IMR-90 (cell line): ENCODE results near the gene PHF21B. TPM values are rescaled to one million over a fixed set of nuclear protein-coding genes. Genes with fewer than 3 reads are reported as not detected.

Experiments used
- ATAC-seq: fragments of 200-7000 bp; cut with Tn5 transposase; 2 replicates; pipeline ENCODE4 v1.9.1; 2020; ENCODE audit warnings: low read depth, mild to moderate bottlenecking, moderate library complexity
- BruUV-seq: library from RNA; stranded (reverse); fragments of 400-500 nt; replicated peaks from 2 replicates; lab custom pipeline; 2021; lab: Mats Ljungman, UMichigan
- CTCF ChIA-PET: fragments of 300-600 bp; formaldehyde crosslinking; extraction: SDS; loops from one replicate; lab custom pipeline; 2021; ENCODE audit warnings: antibody characterized with exemption; lab: Yijun Ruan, JAX
- POLR2A ChIA-PET: fragments of 300-600 bp; sonication (Branson Sonifier 250); formaldehyde crosslinking; loops from one replicate; lab custom pipeline; 2022; ENCODE audit warnings: antibody characterized with exemption; ENCODE audit not compliant: unreplicated experiment; lab: Charles Lee
- DNase-seq: peaks from one replicate; pipeline ENCODE4 v3.0.0; 2013
- H2AFZ ChIP-seq: replicated peaks from 2 replicates; pipeline ENCODE3; 2013; ENCODE audit warnings: low read length, mild to moderate bottlenecking; ENCODE audit not compliant: poor library complexity
- H2AK5ac ChIP-seq: 2 replicates; pipeline ENCODE4 v1.6.1; 2013; ENCODE audit warnings: low read depth, low read length, inconsistent platforms
- H2AK9ac ChIP-seq: replicated peaks from 2 replicates; pipeline ENCODE3; 2013; ENCODE audit warnings: mild to moderate bottlenecking, low read depth, low read length, moderate library complexity; ENCODE audit not compliant: poor library complexity
- H2BK120ac ChIP-seq: 2 replicates; pipeline ENCODE4 v1.6.1; 2013; ENCODE audit warnings: low read depth, low read length, inconsistent platforms
- H2BK15ac ChIP-seq: 3 replicates; pipeline ENCODE4 v1.6.1; 2013; ENCODE audit warnings: low read depth, low read length, inconsistent platforms
- H2BK20ac ChIP-seq: 2 replicates; pipeline ENCODE4 v1.6.1; 2013; ENCODE audit warnings: low read depth, mild to moderate bottlenecking, inconsistent platforms, low read length, moderate library complexity
- H2BK5ac ChIP-seq: 2 replicates; pipeline ENCODE4 v1.6.1; 2013; ENCODE audit warnings: mild to moderate bottlenecking, low read depth, low read length, inconsistent platforms; ENCODE audit not compliant: poor library complexity, severe bottlenecking
- H3K14ac ChIP-seq: replicated peaks from 2 replicates; pipeline ENCODE4 v1.6.1; 2013; ENCODE audit warnings: low read depth, low read length, inconsistent platforms
- H3K18ac ChIP-seq: 2 replicates; pipeline ENCODE4 v1.6.1; 2013; ENCODE audit warnings: low read depth, low read length, control low read depth
- H3K23ac ChIP-seq: 2 replicates; pipeline ENCODE4 v1.6.1; 2013; ENCODE audit warnings: low read depth, low read length, inconsistent platforms
- H3K27ac ChIP-seq: 2 replicates; pipeline ENCODE4 v1.5.1; 2013; ENCODE audit warnings: mild to moderate bottlenecking, control low read depth, low read length; ENCODE audit not compliant: insufficient read depth
- H3K27me3 ChIP-seq: 2 replicates; pipeline ENCODE4 v1.6.1; 2013; ENCODE audit warnings: low read length; ENCODE audit not compliant: control insufficient read depth, insufficient read depth
- H3K36me3 ChIP-seq: 2 replicates; pipeline ENCODE4 v1.6.1; 2013; ENCODE audit warnings: low read length, mixed read lengths; ENCODE audit not compliant: control insufficient read depth, insufficient read depth
- H3K4ac ChIP-seq: 2 replicates; pipeline ENCODE4 v1.6.1; 2013; ENCODE audit warnings: low read depth, low read length, inconsistent platforms
- H3K4me1 ChIP-seq: 2 replicates; pipeline ENCODE4 v1.6.1; 2013; ENCODE audit warnings: low read length, mixed read lengths; ENCODE audit not compliant: control insufficient read depth, insufficient read depth
- H3K4me2 ChIP-seq: 2 replicates; pipeline ENCODE4 v1.6.1; 2013; ENCODE audit warnings: low read depth, mild to moderate bottlenecking, control low read depth, low read length, moderate library complexity
- H3K4me3 ChIP-seq: 2 replicates; pipeline ENCODE4 v1.5.1; 2013; ENCODE audit warnings: low read depth, mild to moderate bottlenecking, control low read depth, low read length, moderate library complexity; ENCODE audit not compliant: insufficient read depth
- H3K56ac ChIP-seq: 2 replicates; pipeline ENCODE4 v1.6.1; 2013; ENCODE audit warnings: low read length, inconsistent platforms; ENCODE audit not compliant: insufficient read depth; ENCODE audit errors: extremely low read depth
- H3K79me1 ChIP-seq, 2 experiments: 2 replicates each; pipeline ENCODE4 v1.6.1; 2013; ENCODE audit warnings: low read length in 2 of 2, inconsistent platforms in 1 of 2, low read depth in 1 of 2
- H3K9ac ChIP-seq: 2 replicates; pipeline ENCODE4 v1.6.1; 2013; ENCODE audit warnings: low read depth, low read length, control low read depth
- H3K9me1 ChIP-seq: 2 replicates; pipeline ENCODE4 v1.6.1; 2013; ENCODE audit warnings: low read length, inconsistent platforms; ENCODE audit not compliant: insufficient read depth
- H3K9me3 ChIP-seq: 2 replicates; pipeline ENCODE4 v1.6.1; 2013; ENCODE audit warnings: low read length; ENCODE audit not compliant: control insufficient read depth, insufficient read depth
- H4K20me1 ChIP-seq: 2 replicates; pipeline ENCODE4 v1.6.1; 2013; ENCODE audit warnings: low read length, inconsistent platforms; ENCODE audit not compliant: insufficient read depth
- H4K5ac ChIP-seq: 2 replicates; pipeline ENCODE4 v1.6.1; 2013; ENCODE audit warnings: mild to moderate bottlenecking, low read depth, low read length, control low read depth
- H4K8ac ChIP-seq, 2 experiments: 2 replicates each; pipeline ENCODE4 v1.6.1; 2013; ENCODE audit warnings: low read depth in 2 of 2, low read length in 2 of 2, control low read depth in 1 of 2, inconsistent platforms in 1 of 2
- H4K91ac ChIP-seq: 2 replicates; pipeline ENCODE4 v1.6.1; 2013; ENCODE audit warnings: low read depth, low read length, inconsistent platforms; ENCODE audit not compliant: insufficient read depth
- CTCF ChIP-seq: conservative IDR thresholded peaks from 2 replicates; pipeline ENCODE4 v1.5.1; 2012; ENCODE audit warnings: mild to moderate bottlenecking, low read depth, low read length, improper control_type of control experiment
- MAFK ChIP-seq: IDR thresholded peaks from 2 replicates; pipeline ENCODE4 v1.6.1; 2012; ENCODE audit warnings: low read depth, low read length, improper control_type of control experiment
- NFE2L2 ChIP-seq: fragments of 150-350 bp; IDR thresholded peaks from 2 replicates; pipeline ENCODE4 v1.6.1; 2016; ENCODE audit warnings: low read depth, mild to moderate bottlenecking, low read length
- POLR2A ChIP-seq: IDR thresholded peaks from 2 replicates; pipeline ENCODE4 v1.6.1; 2012; ENCODE audit warnings: mild to moderate bottlenecking, low read depth, low read length
- WGBS, 2 experiments: methylation state at CpG; one replicate each; pipeline versions ENCODE4 v1.1.5 to v1.1.7; 2013; ENCODE audit warnings: missing lambda C conversion rate in 2 of 2; ENCODE audit not compliant: insufficient read length in 1 of 2; ENCODE audit errors: extremely low coverage in 2 of 2; 5-methylcytosine and 5-hydroxymethylcytosine counted together
- dilution Hi-C: fragments of 300-500 bp; cut with HindIII; formaldehyde crosslinking; loops from one replicate; pipeline ENCODE4 v1.14.3; 2018; ENCODE audit warnings: low sequenced_read_pairs; ENCODE audit not compliant: unreplicated experiment
- in situ Hi-C: fragments of 300-500 bp; cut with MboI; formaldehyde crosslinking; loops from 3 replicates; pipeline ENCODE4 v1.14.3; 2019; ENCODE audit warnings: low sequenced_read_pairs, inconsistent platforms, mixed read lengths
- intact Hi-C: fragments of 100-400 bp; cut with micrococcal nuclease; formaldehyde crosslinking; loops from 2 replicates; pipeline ENCODE4 v1.10.0; 2022
- polyA plus RNA-seq, 3 experiments: library from polyadenylated mRNA; depleted of rRNA; stranded (reverse); fragments of >200 nt; gene quantifications; 2 replicates each; pipeline ENCODE4 v1.2.3, GENCODE V29; 2012; ENCODE audit warnings: low replicate concordance in 1 of 3
- total RNA-seq: library from RNA; depleted of rRNA; stranded (reverse); fragments of >200 nt; gene quantifications from 2 replicates; pipeline ENCODE4 v1.2.3, GENCODE V29; 2012
- TF ChIP-seq, protein P1 (sequence below): fragments of 150-350 bp; IDR thresholded peaks from 2 replicates; pipeline ENCODE4 v1.6.1; 2017; ENCODE audit warnings: mild to moderate bottlenecking, antibody characterized with exemption, low read length, low read depth

Gene PHF21B
- total and polyA plus RNA-seq, 2 of the 4 experiments (the other 2 are of a cell fraction): 0.02 TPM; not detected in 1

- Histone ChIP-seq H3K9me1 (no peaks in the 10 kb centered on the region), H3K56ac (no peak overlapping the region), H3K9ac (no peak overlapping the region), H4K91ac (no peak overlapping the region), H3K23ac (no peak overlapping the region), H2AFZ (no peak overlapping the region), H3K27ac (no peak overlapping the region), H2BK5ac (no peak overlapping the region), H3K14ac (no peak overlapping the region), H2AK5ac (no peak overlapping the region), H3K79me1 (no peaks in the 10 kb centered on the region), H2BK20ac (no peak overlapping the region), H3K27me3 (peaks cover 17% of the 10 kb centered on the region), H3K4me1 (no peaks in the 10 kb centered on the region), H4K5ac (no peak overlapping the region), H4K20me1 (no peaks in the 10 kb centered on the region), H3K18ac (no peak overlapping the region), H3K4me3 (no peak overlapping the region), H2BK120ac (no peak overlapping the region), H3K4me2 (no peak overlapping the region), H2BK15ac (no peak overlapping the region), H2AK9ac (no peak overlapping the region), H3K36me3 (no peaks in the 10 kb centered on the region), H3K4ac (no peak overlapping the region), H4K8ac (no peak overlapping the region), H3K9me3 (peaks cover 7% of the 10 kb centered on the region; the same call in 1 of the 2 replicates)
- ATAC-seq: no peak
- BruUV-seq: no TSS peak
- in situ Hi-C loops: no loop called here
- ChIA-PET POLR2A (no interaction called here), CTCF (interaction anchor here (0.6 kb wide), 1 partner anchor 415 kb away, joined by 3 read pairs; no protein-coding TSS in a partner anchor)
- 55% methylated on average over 13 of the region's 30 CpGs; no CpG with 5 or more reads in 1 of the 2 experiments for WGBS, 2 experiments
- DNase-seq: no peak
- intact Hi-C loops: no loop called here
- dilution Hi-C loops: no loop called here
- TF ChIP-seq MAFK (no peak), POLR2A (no peak), CTCF (no peak), NFE2L2 (no peak)
- TF ChIP-seq, protein P1, sequence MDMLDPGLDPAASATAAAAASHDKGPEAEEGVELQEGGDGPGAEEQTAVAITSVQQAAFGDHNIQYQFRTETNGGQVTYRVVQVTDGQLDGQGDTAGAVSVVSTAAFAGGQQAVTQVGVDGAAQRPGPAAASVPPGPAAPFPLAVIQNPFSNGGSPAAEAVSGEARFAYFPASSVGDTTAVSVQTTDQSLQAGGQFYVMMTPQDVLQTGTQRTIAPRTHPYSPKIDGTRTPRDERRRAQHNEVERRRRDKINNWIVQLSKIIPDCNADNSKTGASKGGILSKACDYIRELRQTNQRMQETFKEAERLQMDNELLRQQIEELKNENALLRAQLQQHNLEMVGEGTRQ: no peak
These were observed 169.0 kb downstream of the PHF21B start for GRCh38 chr22:44840611-44841322.
